MM.1S (cell line): ENCODE results near the gene GATAD2B.

Experiments used
- EZH2 ChIP-seq: fragments of 300-600 bp; sonication (generic); optimal IDR thresholded peaks from 2 replicates; pipeline ENCODE3; 2017; ENCODE audit warnings: low read depth, mild to moderate bottlenecking, antibody characterized with exemption, low read length, mixed read lengths
- EZH2phosphoT487 ChIP-seq: fragments of 300-600 bp; sonication (generic); IDR thresholded peaks from 2 replicates; pipeline ENCODE4 v1.6.1; 2018; ENCODE audit warnings: antibody characterized with exemption, low read length
- TF ChIP-seq, protein P1 (sequence below): fragments of 300-600 bp; sonication (generic); IDR thresholded peaks from 2 replicates; pipeline ENCODE4 v1.5.1; 2016; ENCODE audit warnings: antibody characterized with exemption, low read length, mixed read lengths

DNA sequence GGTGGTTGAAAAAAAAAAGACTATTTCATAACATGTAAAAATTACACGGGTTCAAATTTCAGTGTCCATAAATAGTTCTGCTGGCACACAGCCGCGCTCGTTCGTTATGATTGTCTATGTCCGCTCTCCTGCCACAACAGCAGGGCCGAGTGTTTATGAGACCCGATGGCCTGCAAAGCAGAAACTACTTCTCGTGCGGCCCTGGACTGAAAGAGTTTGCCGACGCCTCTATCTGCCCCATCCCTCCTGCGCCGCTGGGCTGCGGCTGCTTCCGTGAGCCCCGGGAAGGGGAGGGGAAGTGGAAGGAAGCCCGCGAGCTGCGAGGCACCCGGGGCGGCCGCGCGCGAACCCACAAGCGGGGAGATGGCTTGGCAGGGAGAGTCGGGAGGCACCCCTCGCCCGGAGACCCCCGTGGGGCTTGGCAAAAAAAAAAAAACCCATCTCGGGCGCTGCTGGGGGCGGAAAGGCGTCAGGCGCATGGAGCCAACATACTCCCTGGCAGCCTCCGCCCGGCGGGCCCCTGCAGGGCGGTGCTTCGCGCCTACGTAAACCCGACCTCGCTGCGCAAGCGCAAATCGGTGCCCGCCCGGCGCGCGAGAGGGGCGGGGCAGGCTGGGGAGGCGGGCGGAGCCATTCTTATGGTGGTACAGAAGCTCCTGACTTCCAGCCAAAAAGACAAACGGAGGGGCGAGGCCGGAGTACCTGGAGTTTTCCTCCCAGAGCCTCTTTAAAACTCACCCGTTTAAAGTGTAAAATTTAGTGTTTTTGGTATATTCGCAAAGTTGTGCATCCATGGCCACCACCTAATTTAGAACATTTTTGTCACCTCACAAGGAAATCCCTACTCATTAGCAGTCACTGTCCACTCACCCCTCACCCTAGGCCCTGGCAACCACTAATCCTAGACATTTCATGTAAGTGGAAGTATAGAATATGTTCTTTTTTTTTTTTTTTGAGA is 139.3 kb downstream of the GATAD2B start:
- TF ChIP-seq, protein P1, sequence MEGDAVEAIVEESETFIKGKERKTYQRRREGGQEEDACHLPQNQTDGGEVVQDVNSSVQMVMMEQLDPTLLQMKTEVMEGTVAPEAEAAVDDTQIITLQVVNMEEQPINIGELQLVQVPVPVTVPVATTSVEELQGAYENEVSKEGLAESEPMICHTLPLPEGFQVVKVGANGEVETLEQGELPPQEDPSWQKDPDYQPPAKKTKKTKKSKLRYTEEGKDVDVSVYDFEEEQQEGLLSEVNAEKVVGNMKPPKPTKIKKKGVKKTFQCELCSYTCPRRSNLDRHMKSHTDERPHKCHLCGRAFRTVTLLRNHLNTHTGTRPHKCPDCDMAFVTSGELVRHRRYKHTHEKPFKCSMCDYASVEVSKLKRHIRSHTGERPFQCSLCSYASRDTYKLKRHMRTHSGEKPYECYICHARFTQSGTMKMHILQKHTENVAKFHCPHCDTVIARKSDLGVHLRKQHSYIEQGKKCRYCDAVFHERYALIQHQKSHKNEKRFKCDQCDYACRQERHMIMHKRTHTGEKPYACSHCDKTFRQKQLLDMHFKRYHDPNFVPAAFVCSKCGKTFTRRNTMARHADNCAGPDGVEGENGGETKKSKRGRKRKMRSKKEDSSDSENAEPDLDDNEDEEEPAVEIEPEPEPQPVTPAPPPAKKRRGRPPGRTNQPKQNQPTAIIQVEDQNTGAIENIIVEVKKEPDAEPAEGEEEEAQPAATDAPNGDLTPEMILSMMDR = no peak
- no peak for TF ChIP-seq EZH2
- TF ChIP-seq EZH2phosphoT487 = no peak
